KMS-11 (cell line): ENCODE measurements around the gene HAUS8.

Source experiments
- H2AFZ ChIP-seq: fragments of 200-600 bp; sonication (generic); 2 replicates; pipeline ENCODE4 v1.6.1; 2016; ENCODE audit warnings: antibody characterized with exemption, mixed run types, low read depth
- H3K27ac ChIP-seq: fragments of 200-600 bp; sonication (generic); 2 replicates; pipeline ENCODE4 v1.6.1; 2016; ENCODE audit warnings: mild to moderate bottlenecking, mixed run types
- H3K27me3 ChIP-seq: fragments of 200-600 bp; sonication (generic); 2 replicates; pipeline ENCODE4 v1.6.1; 2017; ENCODE audit warnings: mild to moderate bottlenecking, low read depth, mixed run types, moderate library complexity; ENCODE audit not compliant: insufficient read depth
- H3K36me3 ChIP-seq: fragments of 200-600 bp; sonication (generic); 2 replicates; pipeline ENCODE4 v1.6.1; 2017; ENCODE audit warnings: mild to moderate bottlenecking, mixed run types; ENCODE audit not compliant: insufficient read depth
- H3K4me1 ChIP-seq: fragments of 200-600 bp; sonication (generic); 2 replicates; pipeline ENCODE4 v1.6.1; 2016; ENCODE audit warnings: mild to moderate bottlenecking, low read depth, mixed run types; ENCODE audit not compliant: poor library complexity, severe bottlenecking
- H3K4me2 ChIP-seq: fragments of 200-600 bp; sonication (generic); 2 replicates; pipeline ENCODE4 v1.7.0; 2016; ENCODE audit warnings: mild to moderate bottlenecking, mixed run types
- H3K4me3 ChIP-seq: fragments of 200-600 bp; sonication (generic); IDR thresholded peaks from 2 replicates; pipeline ENCODE4 v1.6.1; 2017; ENCODE audit warnings: low read depth, low read length, mixed read lengths; ENCODE audit not compliant: insufficient read depth
- H3K79me2 ChIP-seq: fragments of 200-600 bp; sonication (generic); 2 replicates; pipeline ENCODE4 v1.6.1; 2016; ENCODE audit warnings: low read depth, mixed run types; ENCODE audit not compliant: insufficient read depth
- H3K9ac ChIP-seq: fragments of 200-600 bp; sonication (generic); 2 replicates; pipeline ENCODE4 v1.6.1; 2016; ENCODE audit warnings: mild to moderate bottlenecking, mixed run types
- H4K20me1 ChIP-seq: fragments of 200-600 bp; sonication (generic); 2 replicates; pipeline ENCODE4 v1.6.1; 2016; ENCODE audit warnings: mild to moderate bottlenecking, mixed run types; ENCODE audit not compliant: insufficient read depth
- CTCF ChIP-seq: fragments of 200-600 bp; sonication (generic); conservative IDR thresholded peaks from 2 replicates; pipeline ENCODE4 v1.6.1; 2017; ENCODE audit warnings: low read depth, mild to moderate bottlenecking, antibody characterized with exemption, low read length, moderate library complexity, mixed read lengths

Gene HAUS8

DNA sequence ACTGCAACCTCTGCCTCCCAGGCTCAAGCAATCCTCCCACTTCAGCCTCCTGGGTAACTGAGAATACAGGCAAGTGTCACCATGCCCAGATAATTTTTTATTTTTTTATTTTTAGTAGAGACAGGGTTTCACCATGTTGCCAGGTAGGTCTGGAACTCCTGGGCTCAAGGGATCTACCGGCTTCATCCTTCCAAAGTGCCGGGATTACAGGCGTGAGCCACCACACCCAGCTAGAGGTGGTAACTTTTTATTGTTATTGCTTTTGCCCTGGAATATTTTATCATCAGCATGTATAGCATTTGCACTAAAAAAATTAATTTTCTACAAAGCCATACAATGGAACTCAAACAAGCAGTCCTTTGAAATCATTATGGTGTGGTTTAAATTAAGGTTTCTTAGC lies 14.0 kb downstream of the HAUS8 start:
- TF ChIP-seq CTCF = no peak
- Histone ChIP-seq H3K36me3 (no peaks in the 10 kb centered on the region; the same call in 1 of the 2 replicates), H3K79me2 (0 out of 2 replicates have a peak, but pooled peaks cover 5% of the 10 kb centered on the region), H3K4me1 (peaks cover 12% of the 10 kb centered on the region), H3K4me2 (no peak overlapping the region), H3K27ac (no peak overlapping the region), H3K27me3 (no peaks in the 10 kb centered on the region), H3K9ac (no peak overlapping the region), H4K20me1 (no peaks in the 10 kb centered on the region), H2AFZ (no peak overlapping the region), H3K4me3 (no peak overlapping the region)

- no peak overlapping the region for H2AFZ ChIP-seq
- H4K20me1 ChIP-seq = no peaks in the 10 kb centered on the region
- H3K36me3 ChIP-seq = no peaks in the 10 kb centered on the region; the same call in 1 of the 2 replicates
- peaks cover 12% of the 10 kb centered on the region for H3K4me1 ChIP-seq
- no peak for TF ChIP-seq CTCF
- no peak overlapping the region for H3K9ac ChIP-seq
- H3K27me3 ChIP-seq = no peaks in the 10 kb centered on the region
- no peak overlapping the region for H3K4me2 ChIP-seq
- H3K79me2 ChIP-seq = 0 out of 2 replicates have a peak, but pooled peaks cover 5% of the 10 kb centered on the region
- no peak overlapping the region for H3K4me3 ChIP-seq
- no peak overlapping the region for H3K27ac ChIP-seq
These were observed 14.4 kb downstream of the HAUS8 start for GRCh38 chr19:17060802-17061201.

DNA sequence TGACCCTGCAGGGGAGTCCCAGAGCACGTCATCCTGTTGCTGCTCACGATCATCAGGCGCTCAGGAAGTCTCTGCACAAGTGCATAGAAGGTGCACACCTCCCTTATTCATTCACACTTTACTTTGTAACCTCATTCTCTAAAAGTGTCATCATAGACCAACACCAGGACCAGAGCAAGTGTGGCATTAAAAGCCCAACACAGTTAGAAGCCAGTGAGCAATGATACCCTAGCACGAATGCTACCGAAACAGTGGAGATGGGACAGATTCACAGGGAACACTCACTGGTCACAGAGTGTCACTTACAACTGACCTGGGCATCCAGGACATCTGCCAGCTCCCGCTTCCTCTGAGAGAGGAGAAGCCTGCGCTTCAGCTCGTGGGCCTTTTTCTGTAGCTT lies 17.0 kb downstream of the HAUS8 start:
- Histone ChIP-seq H3K9ac (no peak overlapping the region), H3K79me2 (no peaks in the 10 kb centered on the region), H4K20me1 (no peaks in the 10 kb centered on the region), H3K27ac (no peak overlapping the region), H3K4me3 (no peak overlapping the region), H3K36me3 (no peaks in the 10 kb centered on the region), H3K4me1 (no peaks in the 10 kb centered on the region), H3K4me2 (no peak overlapping the region), H3K27me3 (no peaks in the 10 kb centered on the region), H2AFZ (no peak overlapping the region)
- TF ChIP-seq CTCF = no peak

DNA sequence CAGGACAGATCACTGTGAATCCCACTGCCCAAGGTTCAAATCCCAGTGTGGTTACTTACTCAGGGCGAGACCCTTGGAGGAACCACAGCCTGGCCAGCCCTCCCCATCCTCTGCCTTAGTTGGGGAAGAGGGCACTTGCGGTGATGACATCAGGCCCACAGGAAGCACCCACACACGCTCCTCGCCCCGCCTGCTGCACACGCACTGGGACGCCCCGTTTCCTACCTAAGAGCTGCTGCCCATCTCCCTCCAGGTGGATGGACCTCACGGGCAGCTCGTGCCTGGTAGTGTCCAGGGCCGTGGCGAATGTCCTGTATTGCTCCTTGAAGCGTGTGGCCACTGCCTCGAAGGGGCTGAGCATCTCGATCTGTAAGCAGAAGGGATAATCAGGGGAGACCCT lies 19.6 kb downstream of the HAUS8 start:
- no peak overlapping the region for H3K4me2 ChIP-seq
- no peaks in the 10 kb centered on the region for H3K27me3 ChIP-seq
- no peak overlapping the region for H2AFZ ChIP-seq
- H3K27ac ChIP-seq = no peak overlapping the region
- H3K4me3 ChIP-seq = no peak overlapping the region
- H3K9ac ChIP-seq = no peak overlapping the region
- H3K79me2 ChIP-seq = no peaks in the 10 kb centered on the region
- H3K36me3 ChIP-seq = no peaks in the 10 kb centered on the region
- no peaks in the 10 kb centered on the region for H4K20me1 ChIP-seq
- H3K4me1 ChIP-seq = no peaks in the 10 kb centered on the region
- TF ChIP-seq CTCF = no peak
